WERI-Rb-1 (cell line): ENCODE measurements around the gene CCDC28B.

ENCODE experiments used
- DNase-seq: peaks from one replicate; pipeline ENCODE4 v3.0.0-alpha.2; 2020
- H3K27ac ChIP-seq: fragments of 250-450 bp; sonication (Bioruptor Pico); 2 replicates; pipeline ENCODE4 v1.5.1; 2020; ENCODE audit warnings: mild to moderate bottlenecking, moderate library complexity
- H3K27me3 ChIP-seq: fragments of 250-450 bp; sonication (Bioruptor Pico); 2 replicates; pipeline ENCODE4 v1.5.1; 2021; ENCODE audit warnings: mild to moderate bottlenecking, low read depth, moderate library complexity; ENCODE audit not compliant: insufficient read depth, severe bottlenecking
- H3K36me3 ChIP-seq: fragments of 250-450 bp; sonication (Bioruptor Pico); 2 replicates; pipeline ENCODE4 v1.5.1; 2020; ENCODE audit warnings: mild to moderate bottlenecking, moderate library complexity
- H3K4me3 ChIP-seq: 2 replicates; pipeline ENCODE4 v1.5.1; 2011; ENCODE audit warnings: low read depth, mild to moderate bottlenecking, control low read depth, low read length
- H3K9me3 ChIP-seq: fragments of 250-450 bp; sonication (Bioruptor Pico); 2 replicates; pipeline ENCODE4 v1.5.1; 2021; ENCODE audit warnings: mild to moderate bottlenecking, moderate library complexity; ENCODE audit not compliant: severe bottlenecking
- TF ChIP-seq, protein P1 (sequence below): IDR thresholded peaks from 2 replicates; pipeline ENCODE4 v1.5.1; 2011; ENCODE audit warnings: low read depth, mild to moderate bottlenecking, control low read depth, inconsistent platforms, low read length

CCDC28B gene

DNA sequence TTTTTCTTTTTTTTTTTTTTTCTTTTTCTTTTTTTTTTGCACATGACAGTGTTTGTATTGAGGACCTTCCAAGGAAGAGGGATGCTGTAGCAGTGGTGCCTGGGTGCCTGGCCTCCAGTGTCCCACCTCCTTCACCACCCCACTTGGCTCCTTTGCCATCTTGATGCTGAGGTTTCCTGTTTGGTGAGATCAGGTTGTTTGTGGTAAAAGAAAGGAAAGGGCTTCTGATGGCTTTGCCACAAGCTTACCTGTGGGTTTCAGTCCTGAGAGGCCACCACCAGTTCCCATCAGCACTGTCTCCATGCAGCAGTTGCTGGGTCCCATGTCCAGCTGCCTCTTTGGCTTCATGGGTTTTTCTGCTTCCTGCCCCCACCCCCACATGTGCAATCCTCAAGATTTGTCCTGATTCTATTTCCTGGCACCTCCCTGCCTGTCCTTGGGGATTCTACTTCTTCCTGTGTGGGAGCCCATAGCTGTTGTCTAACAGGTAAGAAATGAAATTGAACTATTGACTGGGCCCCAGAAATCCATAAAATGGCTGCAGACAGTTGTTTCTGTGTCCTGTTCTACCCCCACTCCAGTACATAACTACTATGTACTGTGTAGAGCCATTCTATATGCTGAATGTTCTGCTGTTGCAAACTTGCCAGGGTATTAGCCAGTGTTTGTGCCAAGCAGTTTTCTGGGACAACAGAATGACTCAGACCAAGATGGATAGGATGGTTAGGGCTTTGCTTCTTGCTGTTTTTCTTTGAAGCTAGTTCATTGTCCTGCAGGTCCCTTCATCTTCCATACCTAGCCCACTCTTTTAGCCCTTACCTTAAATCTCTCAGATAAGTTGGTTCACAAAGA lies 4.2 kb upstream of the CCDC28B start:
- Histone ChIP-seq H3K9me3 (no peaks in the 10 kb centered on the region), H3K27me3 (no peaks in the 10 kb centered on the region), H3K27ac (no peak overlapping the region), H3K36me3 (peaks cover 67% of the 10 kb centered on the region), H3K4me3 (no peak overlapping the region)
- TF ChIP-seq, protein P1, sequence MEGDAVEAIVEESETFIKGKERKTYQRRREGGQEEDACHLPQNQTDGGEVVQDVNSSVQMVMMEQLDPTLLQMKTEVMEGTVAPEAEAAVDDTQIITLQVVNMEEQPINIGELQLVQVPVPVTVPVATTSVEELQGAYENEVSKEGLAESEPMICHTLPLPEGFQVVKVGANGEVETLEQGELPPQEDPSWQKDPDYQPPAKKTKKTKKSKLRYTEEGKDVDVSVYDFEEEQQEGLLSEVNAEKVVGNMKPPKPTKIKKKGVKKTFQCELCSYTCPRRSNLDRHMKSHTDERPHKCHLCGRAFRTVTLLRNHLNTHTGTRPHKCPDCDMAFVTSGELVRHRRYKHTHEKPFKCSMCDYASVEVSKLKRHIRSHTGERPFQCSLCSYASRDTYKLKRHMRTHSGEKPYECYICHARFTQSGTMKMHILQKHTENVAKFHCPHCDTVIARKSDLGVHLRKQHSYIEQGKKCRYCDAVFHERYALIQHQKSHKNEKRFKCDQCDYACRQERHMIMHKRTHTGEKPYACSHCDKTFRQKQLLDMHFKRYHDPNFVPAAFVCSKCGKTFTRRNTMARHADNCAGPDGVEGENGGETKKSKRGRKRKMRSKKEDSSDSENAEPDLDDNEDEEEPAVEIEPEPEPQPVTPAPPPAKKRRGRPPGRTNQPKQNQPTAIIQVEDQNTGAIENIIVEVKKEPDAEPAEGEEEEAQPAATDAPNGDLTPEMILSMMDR: no peak
- DNase-seq: no peak

DNA sequence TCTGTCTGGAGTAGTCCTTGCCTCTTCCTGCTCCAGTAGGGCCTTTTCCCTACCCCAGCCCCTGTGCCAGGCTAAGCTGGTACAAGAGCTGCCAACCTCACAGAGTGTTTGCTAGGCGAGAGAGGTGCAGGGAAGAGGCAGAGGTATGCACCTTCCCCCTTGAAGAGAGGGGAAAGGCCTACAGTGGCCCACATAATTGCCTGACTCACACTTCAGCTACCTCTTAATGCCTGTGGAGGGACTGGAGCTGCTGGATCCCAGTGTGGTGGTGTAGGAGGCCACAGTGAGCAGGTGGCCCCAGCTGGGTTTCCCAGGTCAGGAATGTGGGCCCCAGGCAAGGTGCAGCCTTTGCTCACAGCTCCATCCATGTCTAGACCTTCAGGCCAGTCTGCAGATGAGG lies 3.3 kb upstream of the CCDC28B start:
- DNase-seq: no peak
- H3K36me3 ChIP-seq: peaks cover 59% of the 10 kb centered on the region
- H3K27ac ChIP-seq: no peak overlapping the region

DNA sequence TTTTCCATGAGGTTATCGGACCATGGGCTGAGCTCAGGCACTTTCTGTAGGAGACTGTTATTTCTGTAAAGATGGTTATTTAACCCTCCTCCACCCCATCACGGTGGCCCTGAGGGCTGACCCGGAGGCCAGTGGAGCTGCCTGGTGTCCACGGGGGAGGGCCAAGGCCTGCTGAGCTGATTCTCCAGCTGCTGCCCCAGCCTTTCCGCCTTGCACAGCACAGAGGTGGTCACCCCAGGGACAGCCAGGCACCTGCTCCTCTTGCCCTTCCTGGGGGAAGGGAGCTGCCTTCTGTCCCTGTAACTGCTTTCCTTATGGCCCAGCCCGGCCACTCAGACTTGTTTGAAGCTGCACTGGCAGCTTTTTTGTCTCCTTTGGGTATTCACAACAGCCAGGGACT lies 2.6 kb upstream of the CCDC28B start:
- Histone ChIP-seq H3K36me3 (peaks cover 51% of the 10 kb centered on the region), H3K4me3 (no peak overlapping the region), H3K9me3 (no peaks in the 10 kb centered on the region), H3K27ac (no peak overlapping the region; the same call in 1 of the 2 replicates), H3K27me3 (no peaks in the 10 kb centered on the region)
- TF ChIP-seq, protein P1: no peak
- no peak for DNase-seq

More for the DNA sequence above, 3.3 kb upstream of the CCDC28B start:
- no peaks in the 10 kb centered on the region for H3K9me3 ChIP-seq
- H3K4me3 ChIP-seq: no peak overlapping the region
- no peaks in the 10 kb centered on the region for H3K27me3 ChIP-seq
- TF ChIP-seq, protein P1: no peak

DNA sequence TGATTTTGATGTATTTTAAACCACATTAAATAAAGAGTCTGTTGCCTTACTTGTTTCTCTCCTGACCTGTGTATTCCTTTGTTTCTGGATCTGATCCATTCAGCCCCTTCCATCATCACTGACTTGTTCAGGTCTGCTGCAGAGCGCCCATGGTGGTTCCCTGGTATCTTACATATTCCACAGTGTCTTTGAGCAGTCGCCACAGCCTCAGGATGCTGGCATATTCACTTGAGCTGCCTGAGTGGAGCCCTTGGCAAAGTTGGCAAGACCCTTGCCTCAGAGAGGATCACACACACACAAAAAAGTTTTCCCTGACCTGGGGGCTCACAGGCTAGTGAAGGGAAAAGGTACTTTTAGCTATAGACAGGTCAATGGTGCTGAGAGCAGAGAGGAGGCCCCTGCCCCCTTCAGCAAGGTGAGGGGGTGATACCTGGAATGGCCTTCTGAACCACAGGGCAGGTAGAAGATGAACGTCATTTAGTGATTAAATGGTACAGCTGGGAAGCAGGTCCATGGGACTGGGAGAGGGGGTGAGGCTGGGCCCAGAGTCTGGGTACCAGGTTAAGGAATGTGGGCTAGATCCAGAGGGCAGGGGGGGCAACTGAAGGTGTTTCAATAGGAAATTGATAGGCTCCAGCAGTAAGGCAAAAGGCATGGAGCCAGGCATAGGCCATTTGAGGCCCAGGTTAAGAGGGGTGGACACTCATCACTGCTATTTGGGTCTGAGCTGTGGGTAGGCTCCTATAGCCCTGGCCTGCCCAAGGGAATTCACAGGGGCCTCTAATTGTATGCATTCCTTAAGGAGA lies 2.0 kb upstream of the CCDC28B start:
- TF ChIP-seq, protein P1: no peak
- Histone ChIP-seq H3K27ac (no peak overlapping the region; the same call in 1 of the 2 replicates), H3K27me3 (no peaks in the 10 kb centered on the region), H3K36me3 (peaks cover 45% of the 10 kb centered on the region), H3K9me3 (no peaks in the 10 kb centered on the region), H3K4me3 (no peak overlapping the region)
- no peak for DNase-seq

DNA sequence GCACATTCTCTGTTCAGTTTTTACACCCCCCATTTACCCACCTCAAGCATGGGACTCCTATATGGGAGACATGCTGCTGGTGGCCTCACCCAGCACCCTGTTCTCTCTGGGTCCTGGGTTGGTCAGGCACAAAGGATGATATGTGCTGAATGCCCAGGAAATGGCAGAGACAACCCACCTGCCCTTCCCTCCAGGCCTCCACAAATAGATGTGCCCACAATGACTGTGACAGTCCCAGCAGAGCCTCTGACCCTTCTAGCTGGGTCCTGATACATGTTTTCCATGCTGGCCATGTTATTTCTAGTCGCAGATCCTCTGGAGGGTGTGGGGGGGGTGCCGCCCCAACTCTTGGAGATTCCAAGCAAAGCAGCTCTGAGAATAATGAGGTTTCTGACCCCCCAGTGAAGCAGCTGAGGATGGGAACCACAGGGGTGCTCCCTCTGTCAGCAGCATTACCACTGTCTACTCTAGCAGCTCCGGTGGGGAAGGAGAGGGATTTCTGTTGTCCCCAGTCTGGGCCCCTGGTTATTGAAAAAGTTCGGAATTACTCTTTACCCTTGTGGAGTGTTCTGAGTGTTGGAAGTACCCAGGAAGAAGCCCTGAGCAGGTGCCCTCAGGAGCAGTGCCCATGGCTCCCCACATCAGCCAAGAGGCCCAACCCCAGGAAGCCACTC lies 1.2 kb upstream of the CCDC28B start:
- TF ChIP-seq, protein P1: no peak
- Histone ChIP-seq H3K4me3 (no peak overlapping the region), H3K9me3 (no peaks in the 10 kb centered on the region), H3K27me3 (no peaks in the 10 kb centered on the region), H3K36me3 (peaks cover 38% of the 10 kb centered on the region), H3K27ac (no peak overlapping the region; the same call in 1 of the 2 replicates)
- no peak for DNase-seq
